ENCODE data around the gene COQ9. TPM values are rescaled to one million over a fixed set of nuclear protein-coding genes. Genes with fewer than 3 reads are reported as not detected.
"Not testable (repeated sequence)": the region's sequence is repeated elsewhere in the genome, so short reads cannot be mapped to it uniquely, and the experiment has no call there.

Gene COQ9
- total RNA-seq, 1 donor from 2014 or later = 39.2 TPM

DNA sequence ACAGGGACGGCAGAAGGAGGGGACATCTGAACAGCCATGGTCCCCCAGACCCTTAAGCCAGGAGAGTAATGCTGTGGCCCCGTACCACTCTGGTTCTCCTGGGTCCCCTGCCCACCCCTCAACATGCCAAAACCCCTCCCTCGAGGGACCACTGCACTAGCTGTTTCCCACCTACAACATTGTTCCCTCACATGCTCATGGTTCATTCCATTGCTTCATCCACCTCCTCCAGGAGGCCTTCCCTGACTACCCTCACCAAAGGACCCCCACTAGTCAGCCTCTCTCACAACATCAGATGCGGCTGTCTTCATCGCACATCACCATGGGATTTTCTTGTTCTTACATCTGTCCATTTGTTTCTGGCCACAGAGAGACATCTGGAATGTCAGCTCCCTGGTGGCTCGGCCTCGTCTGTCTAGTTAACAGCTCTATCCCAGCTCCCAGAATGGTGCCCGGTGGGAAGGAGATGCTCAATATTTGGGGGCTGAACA is 37.3 kb downstream of the COQ9 start:
- peak; percentile 51 for DNase-seq (ENCODE audit: low spot score)

- peak; percentile 88 for DNase-seq (ENCODE audit: low spot score)
These were observed 38.0 kb downstream of the COQ9 start for GRCh38 chr16:57485091-57485915.

DNA sequence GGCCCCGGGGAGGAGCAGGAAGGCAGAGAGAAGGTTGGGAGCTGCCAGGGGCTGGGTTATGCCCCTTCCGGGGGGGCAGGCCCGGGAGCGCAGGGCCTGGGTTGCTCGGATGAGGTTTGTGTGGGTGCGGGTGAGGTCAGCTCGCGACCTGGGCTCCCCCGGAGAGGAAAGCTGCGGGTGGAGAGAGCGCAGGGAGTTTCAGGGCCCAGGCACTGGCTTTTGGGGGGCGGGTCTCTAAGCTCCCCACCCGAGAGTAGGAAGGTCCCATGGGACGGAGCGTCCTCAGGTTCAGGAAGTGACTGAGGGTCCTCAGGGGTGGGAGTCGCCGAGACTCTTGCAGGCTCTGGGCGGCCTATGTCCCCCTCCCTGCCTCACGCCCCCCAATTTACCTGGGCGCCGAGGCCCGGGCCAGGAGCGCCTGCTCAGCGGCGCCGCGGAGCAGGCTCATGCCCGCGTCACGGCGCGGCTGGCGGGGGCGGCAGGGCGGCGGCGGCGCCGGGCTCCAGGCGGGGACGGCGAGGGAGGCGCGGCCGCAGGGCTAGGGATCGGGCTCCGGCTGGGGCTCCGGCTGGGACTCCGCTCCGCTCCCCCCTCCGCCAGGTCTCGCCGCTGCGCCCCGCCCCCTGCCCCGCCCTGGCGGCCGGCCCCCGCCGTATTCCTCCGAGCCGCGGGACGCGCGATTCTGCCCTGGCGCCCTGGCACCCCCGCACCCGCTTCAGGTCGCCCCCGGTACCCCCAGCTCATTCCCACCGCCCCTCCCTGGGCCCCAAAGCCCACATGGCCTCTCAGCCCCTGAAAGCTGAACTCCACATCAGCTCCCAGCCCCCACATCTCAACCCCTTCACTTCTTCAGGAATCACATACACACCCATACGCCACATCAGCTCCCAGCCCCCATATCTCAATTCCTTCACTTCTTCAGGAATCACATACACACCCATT is 38.9 kb downstream of the COQ9 start, which contains the start of gene DOK4:
Gene DOK4 (minus strand): TSS at position 578 of the 942 bp plus-strand sequence. CDS start 6,986 bp downstream, outside the sequence.
- peak; percentile 96 for DNase-seq (ENCODE audit: low spot score)

GRCh38 chr16:57486858-57487834 is 39.9 kb downstream of the COQ9 start:
- DNase-seq (ENCODE audit: low spot score) = peak; percentile 80

DNA sequence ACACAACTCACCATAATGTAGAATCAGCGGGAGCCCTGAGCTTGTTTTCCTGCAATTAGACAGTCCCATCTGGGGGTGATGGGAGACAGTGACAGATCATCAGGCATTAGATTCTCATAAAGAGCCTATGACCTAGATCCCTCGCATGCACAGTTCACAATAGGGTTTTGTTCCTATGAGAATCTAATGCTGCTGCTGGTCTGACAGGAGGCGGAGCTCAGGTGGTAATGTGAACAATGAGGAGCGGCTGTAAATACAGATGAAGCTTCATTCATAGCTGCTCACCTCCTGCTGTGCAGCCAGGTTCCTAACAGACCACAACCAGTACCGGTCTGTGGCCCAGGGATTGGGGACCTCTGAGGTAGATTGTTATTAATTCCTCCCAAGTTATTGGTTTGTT is 42.0 kb downstream of the COQ9 start:
- peak; percentile 76 for DNase-seq (ENCODE audit: low spot score)

- no peak for DNase-seq (ENCODE audit: low spot score)
These were observed 46.5 kb downstream of the COQ9 start for GRCh38 chr16:57493767-57494166.

- no peak for DNase-seq (ENCODE audit: low spot score)
These were observed 49.8 kb downstream of the COQ9 start for GRCh38 chr16:57497121-57497520.

DNA sequence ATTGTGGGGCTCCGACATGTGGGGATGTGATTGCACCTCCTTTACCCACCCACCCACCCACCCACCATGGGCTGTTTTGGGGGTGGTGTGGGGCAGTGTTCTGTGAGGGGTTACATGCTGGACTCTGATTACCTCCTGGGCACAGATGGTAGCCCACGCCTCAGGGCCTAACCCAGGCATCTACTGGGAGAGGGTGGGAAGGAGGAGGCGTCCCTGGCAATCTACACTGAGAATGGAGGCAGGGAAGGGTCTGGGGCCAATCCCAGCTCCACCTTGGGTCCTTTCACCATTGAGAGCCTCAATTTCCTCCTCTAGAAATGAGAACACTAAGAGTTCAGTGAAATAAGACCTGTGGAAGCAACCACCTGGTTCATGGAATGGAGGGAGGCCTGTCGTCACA is 50.8 kb downstream of the COQ9 start:
- DNase-seq (ENCODE audit: low spot score) = no peak

DNA sequence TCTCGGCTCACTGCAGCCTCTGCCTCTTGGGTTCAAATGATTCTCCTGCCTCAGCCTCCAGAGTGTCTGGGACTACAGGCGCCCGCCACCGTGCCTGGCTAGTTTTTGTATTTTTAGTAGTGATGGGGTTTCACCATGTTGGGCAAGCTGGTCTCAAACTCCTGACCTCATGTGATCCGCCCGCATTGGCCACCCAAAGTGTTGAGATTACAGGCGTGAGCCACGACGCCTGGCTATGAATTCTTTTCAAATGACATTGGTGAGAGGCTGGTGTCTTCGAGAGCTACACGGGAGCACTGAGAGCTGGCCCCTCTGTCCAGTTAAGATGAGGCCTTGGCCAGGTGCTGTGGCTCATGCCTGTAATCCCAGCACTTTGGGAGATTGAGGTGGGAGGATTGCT is 52.7 kb downstream of the COQ9 start:
- DNase-seq (ENCODE audit: low spot score) = not testable (repeated sequence)

DNA sequence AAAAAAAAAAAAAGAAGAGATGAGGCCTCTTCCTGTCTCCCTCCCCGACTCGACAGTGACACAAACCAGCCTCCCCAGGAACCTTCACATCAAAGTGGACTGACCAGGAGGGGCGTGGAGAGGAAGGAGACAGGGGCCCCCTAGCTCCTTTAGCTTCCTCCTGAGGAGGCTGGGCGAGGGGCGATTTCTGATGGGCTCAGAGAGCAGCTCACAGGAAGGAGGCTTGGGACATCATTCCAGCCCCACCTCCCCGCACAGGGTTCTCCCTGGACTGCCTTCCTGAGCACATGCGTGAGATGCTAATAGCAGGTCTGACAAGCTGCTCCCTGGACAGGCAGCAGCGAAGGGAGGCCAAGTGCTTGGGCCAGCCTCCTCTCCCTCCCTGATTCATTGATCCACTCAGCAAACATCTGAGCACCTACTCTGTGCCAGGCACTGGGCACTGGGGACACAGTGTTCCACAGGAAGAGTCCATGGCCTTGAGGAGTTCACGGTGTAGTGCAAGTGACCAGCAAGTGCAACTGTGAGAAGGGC is 53.4 kb downstream of the COQ9 start:
- no peak for DNase-seq (ENCODE audit: low spot score)

DNA sequence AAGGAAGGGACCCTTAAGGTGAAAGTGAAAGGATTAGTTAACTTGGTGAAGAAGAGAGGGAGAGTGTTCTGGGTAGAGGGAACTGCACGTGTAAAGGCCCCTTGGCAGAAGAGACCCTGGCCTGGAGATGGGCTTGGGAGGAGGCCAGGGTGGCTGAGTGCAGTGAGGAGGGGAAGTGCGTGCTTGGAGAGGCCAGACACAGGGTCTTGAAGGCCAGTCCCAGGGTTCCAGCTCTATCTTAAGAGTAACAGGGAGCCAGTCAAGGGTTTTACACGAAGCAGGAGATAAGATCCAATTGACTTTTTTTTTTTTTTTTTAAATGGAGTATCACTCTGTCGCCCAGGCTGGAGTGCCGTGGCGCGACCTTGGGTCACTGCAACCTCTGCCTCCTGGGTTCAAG is 54.2 kb downstream of the COQ9 start:
- no peak for DNase-seq (ENCODE audit: low spot score)

DNA sequence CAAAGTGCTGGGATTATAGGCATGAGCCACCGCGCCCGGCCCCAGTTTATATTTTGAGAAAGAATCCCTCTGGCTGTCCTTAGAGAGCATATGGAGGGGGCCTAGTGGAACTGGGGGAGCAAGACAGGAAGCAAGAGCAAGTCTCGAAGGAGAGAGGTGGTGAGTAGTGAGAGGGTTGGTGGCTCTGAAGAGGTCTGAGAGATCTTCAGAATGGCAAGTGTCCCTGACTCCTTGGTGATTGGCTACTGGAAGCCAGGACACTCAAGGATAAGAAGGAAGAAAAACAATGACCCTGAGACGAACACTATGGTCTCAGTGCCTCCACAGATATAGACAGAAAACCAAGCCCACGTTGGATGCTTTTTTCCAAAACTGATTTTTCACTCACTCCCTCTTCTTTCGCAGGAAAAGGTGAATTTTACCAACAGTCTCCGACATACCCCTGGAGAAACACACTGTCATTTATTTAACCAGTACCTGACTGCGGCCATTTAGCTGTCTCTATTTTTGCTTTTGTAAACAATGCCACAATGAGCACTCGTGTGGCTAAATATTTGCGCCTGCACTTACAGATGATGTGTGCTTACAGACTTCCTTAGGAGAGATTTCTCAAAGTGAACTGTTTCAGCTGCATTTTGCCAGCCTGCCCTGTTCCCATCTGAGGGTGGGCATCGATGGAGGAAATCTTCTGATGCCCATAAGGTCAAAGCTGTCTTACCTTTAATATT is 54.9 kb downstream of the COQ9 start:
- no peak for DNase-seq (ENCODE audit: low spot score)

GRCh38 chr16:57503366-57503765 is 56.1 kb downstream of the COQ9 start:
- no peak for DNase-seq (ENCODE audit: low spot score)

GRCh38 chr16:57504001-57504400 is 56.7 kb downstream of the COQ9 start:
- DNase-seq (ENCODE audit: low spot score) = no peak

DNA sequence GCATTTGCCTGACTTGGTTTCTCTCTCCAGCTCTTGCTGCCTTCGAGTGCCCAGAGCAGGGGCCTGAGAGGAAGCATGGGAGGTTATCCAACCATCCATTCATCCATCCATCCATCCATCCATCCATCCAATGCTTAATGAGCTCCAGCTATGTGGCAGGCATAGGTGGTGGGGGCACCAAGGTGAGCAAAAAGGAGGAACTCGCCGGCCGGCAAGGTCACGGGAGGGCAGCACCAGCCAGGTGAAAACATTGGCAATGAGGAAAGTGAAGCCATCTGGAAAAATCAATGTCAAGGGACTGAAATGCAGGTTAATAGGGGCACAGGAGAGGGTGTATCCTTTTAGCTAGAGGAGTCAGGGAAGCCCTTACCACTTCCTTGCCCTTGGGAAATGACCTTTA is 57.2 kb downstream of the COQ9 start:
- no peak for DNase-seq (ENCODE audit: low spot score)

DNA sequence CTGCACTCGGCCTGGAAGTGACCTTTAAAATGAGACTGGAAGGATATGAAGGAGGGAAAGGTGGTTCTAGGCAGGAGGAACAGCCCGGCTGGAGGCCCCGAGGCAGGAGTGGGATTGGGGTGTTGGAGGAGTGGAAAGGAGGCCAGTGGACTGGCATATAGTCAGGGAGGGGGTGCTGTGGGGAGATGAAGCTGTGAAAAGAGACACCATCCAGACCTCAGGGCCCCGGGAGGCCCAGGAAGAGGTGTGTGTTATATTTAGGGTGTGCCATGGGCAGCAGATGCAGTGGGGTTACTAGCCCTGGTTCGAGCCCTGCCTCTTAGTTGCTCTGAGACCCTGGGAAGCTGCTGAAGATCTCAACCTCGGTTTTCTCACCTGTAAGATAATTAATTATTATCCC is 57.9 kb downstream of the COQ9 start:
- DNase-seq (ENCODE audit: low spot score) = no peak

DNA sequence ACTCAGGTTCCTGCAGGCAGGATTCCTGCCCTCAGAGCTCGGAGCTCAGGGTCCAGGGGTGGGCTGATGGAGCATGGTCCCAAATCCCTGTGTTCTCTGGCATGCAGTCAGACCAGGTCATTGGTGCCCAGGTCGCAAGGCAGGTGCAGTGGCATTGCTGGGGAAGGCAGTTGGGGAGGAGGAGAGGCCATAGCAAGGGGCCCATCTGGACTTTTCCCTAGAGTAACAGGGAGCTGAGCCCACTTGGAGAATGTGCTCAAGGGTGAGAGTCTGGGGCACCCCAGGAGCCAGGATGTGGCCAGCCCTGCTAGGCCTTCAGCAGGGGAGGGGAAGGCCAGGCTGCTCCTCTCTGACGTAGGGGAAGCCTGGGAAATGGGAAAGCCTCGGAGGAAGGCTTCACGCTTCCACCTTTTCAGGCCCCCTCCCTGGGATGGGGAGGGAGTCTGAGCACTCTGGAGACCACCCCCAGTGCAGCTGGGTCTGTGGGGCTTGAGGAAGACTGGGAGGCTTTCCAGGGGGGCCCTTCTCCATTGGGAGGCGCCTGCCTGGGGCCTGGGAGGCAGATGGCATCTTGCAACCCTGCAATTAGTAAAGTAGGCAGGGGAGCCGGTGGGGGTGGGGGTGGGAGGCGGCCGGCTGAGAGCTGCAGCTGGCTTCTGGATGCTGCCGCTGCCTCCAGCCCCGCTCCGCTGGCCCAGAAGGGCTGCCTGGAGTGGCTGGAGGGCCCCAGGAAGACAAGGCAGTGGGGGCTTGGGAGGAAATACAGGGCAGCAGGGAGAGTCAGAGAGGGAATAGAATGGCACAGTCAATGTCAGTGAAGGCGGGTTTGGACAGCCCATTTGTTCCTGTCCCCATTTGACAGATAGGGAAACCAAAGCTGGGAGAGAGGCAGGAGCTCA is 60.1 kb downstream of the COQ9 start:
- DNase-seq (ENCODE audit: low spot score) = no peak

GRCh38 chr16:57508035-57508425 is 60.8 kb downstream of the COQ9 start:
- DNase-seq (ENCODE audit: low spot score) = no peak
